GM12892 (cell line): ENCODE data around the gene IL3.
A peak's percentile ranks its signal among the peaks of the same experiment; 100 is the strongest.

Experiments
- DNase-seq: peaks from one replicate; pipeline ENCODE4 v3.0.0; 2011; ENCODE audit not compliant: insufficient read length
- FAIRE-seq: peaks from 2 replicates; lab custom pipeline; 2011; peaks lifted over from hg19 to GRCh38; lab: Jason Lieb, UNC
- POLR2A ChIP-seq: IDR thresholded peaks from 2 replicates; pipeline ENCODE4 v1.6.1; 2011; ENCODE audit warnings: low read depth, low read length, control low read depth
- POLR2AphosphoS5 ChIP-seq: IDR thresholded peaks from 2 replicates; pipeline ENCODE4 v1.6.1; 2011; ENCODE audit warnings: low read depth, low read length, control low read depth
- TAF1 ChIP-seq: IDR thresholded peaks from 2 replicates; pipeline ENCODE4 v1.6.1; 2011; ENCODE audit warnings: low read depth, mild to moderate bottlenecking, control low read depth, low read length, borderline replicate concordance

Gene IL3

DNA sequence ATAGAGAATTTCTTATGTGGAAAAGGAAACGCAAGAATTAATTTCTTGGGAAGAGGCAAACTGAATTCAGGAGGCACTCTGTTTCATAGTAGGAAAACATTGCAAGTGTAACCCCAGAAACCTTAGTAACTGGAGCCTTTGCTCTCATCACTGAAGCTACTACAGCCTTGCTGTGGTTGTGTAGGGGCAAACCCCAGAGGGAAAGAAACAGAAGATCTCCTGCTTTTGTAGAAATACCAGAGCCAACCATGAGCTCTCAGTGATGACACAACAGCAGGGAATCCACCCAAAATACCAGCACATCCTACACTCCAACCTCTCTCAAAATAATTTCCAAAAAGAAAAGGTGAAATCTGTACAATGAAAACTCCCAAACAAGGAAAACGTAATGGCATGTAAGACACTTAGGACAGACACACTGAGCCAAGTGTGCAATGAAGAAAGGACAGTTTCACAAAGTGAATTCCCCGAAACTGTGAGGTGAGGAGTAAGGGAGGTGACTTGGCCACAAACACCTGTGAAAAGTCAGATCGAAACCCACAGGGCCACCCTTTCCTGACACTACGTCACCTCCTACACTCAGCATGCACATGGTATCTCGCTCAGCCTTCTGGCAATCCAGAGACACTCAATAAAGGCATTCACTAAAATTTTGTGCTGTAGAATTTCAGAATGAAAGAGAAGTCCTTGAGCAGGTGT, 40.4 kb upstream of the IL3 start:
- FAIRE-seq (peak; percentile 99), DNase-seq (peak; percentile 62)
- peak; percentile 55; the same call in 1 of the 2 replicates for TF ChIP-seq POLR2AphosphoS5
- no peak for TF ChIP-seq TAF1

GRCh38 chr5:132020568-132021339, 39.7 kb upstream of the IL3 start:
- no peak for DNase-seq
- FAIRE-seq: no peak
- TF ChIP-seq TAF1: no peak
- TF ChIP-seq POLR2AphosphoS5: no peak
- TF ChIP-seq POLR2A: no peak

DNA sequence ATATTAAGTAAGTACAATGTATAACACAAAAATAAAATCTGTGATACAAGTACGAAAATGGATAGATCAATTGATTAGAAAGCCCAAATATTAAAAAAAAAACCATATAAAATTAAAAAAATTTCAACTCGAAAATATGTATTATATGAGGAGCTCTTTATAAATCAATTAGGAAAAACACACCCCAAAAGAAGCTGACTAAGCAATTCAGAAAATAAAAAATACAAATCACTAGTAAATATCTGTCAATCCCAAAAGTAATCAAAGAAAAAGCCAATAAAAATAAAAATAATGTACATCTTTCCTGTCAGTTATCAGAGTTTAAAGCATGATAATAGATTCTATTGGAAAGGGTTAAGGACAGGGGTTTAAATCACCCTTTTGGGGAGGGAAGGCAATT, 38.8 kb upstream of the IL3 start:
- no peak for FAIRE-seq
- TF ChIP-seq TAF1 (no peak), POLR2AphosphoS5 (no peak), POLR2A (no peak)
- DNase-seq: no peak

- FAIRE-seq: no peak
- no peak for DNase-seq
- TF ChIP-seq POLR2A (no peak), POLR2AphosphoS5 (no peak), TAF1 (no peak)
These were observed 37.7 kb upstream of the IL3 start for GRCh38 chr5:132022737-132023136.

DNA sequence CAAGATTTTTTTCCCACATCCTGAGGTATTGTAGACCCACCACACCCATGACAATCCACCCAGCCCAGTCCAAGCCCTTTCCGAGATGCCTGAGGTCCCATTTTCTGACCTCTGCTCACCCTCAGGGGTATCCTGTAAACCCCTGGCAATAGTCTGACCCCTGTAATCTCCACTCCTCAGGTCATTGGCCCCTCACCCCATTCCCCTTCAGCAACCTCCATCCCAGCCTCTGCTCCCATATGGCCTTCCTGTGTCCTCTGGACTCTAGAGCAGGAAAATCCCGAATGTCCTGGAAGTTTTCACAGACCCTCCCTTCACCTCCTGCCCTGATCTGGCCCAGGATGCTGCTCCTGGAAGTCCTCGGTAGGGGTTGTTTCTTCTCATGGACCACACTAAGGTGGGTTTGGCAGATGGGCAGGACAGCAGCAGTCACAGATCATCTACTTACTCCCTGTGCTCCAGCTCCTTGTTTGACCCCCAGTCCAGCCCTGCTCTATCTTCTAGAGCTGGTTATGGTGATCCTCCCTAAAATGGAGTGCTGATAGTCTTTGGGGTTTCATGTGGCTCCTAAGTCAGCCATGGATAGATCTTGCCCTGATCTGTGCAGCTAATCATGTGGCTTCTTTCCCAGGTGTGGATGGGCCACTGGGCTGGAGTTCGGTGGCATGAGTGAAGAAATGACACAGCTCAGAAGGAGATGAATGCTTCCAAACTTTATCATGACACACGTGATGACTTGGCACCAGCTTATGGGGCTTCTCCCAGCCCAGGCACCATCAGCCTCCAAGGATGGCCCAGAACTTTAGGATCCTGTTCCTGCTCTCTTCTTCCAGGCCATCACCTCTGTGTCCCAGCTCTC, 37.0 kb upstream of the IL3 start:
- DNase-seq: no peak
- no peak for TF ChIP-seq POLR2A
- TF ChIP-seq TAF1: no peak
- no peak for TF ChIP-seq POLR2AphosphoS5
- FAIRE-seq: no peak

- DNase-seq (no peak), FAIRE-seq (no peak)
- TF ChIP-seq TAF1 (no peak), POLR2A (no peak)
These were observed 36.4 kb upstream of the IL3 start for GRCh38 chr5:132024117-132024435.

- DNase-seq: no peak
- TF ChIP-seq TAF1: no peak
- TF ChIP-seq POLR2A: no peak
- TF ChIP-seq POLR2AphosphoS5: no peak
- no peak for FAIRE-seq
These were observed 35.6 kb upstream of the IL3 start for GRCh38 chr5:132024789-132025402.

DNA sequence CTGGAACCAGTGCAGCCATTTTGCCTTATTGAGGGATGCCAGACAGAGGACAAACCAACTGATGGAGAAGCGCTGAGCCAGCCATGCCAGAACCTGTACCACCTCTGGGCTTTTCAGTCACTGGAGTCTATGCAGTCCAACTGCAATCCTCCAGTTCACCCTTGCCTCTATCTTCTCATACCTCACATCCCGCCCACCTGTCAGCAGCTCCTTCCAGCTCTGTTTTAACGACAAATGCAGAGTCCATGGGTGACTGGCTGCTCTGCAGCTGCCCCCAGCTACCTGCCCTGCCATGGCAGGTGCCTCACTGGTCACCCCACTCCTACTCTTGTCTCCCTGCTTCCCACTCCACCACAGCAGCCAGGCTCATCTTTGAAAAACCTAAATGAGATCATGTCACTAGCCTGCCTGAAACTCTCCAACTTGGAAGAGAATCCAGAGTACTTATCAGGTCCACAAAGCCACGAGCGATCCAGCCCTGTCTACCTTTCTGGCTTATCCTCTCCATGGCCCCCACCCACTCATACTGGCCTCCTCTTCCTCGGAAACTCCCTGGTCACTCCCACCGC, 35.0 kb upstream of the IL3 start:
- DNase-seq (no peak), FAIRE-seq (no peak)
- TF ChIP-seq TAF1 (no peak), POLR2A (no peak), POLR2AphosphoS5 (no peak)

- DNase-seq (no peak), FAIRE-seq (no peak)
- TF ChIP-seq TAF1: no peak
- TF ChIP-seq POLR2A: no peak
- TF ChIP-seq POLR2AphosphoS5: no peak
These were observed 33.9 kb upstream of the IL3 start for GRCh38 chr5:132026516-132027008.

DNA sequence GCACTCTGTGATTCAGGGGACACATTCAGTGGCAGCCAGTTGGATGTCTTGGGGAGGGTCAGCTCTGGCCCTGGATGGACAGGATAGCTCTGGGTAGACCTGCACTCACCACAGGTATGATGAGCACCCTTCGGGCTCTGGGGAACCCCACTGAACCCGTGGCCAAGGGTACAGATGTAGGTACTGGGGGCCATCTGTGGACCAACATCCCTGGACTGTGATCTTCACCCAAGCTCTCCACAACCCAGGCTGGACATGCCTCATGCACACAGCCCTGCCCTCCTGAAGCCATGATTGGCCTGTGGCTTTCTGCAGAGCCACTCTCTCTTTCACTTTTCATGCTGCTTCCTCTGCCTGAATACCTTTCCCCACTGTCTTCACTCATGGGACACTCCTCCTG, 33.4 kb upstream of the IL3 start:
- TF ChIP-seq POLR2A (no peak), TAF1 (no peak), POLR2AphosphoS5 (no peak)
- FAIRE-seq (peak; percentile 9), DNase-seq (no peak)
